Left ventricle myocardium inferior (tissue), 1 donor: ENCODE data around the gene NUP133. TPM values are rescaled to one million over a fixed set of nuclear protein-coding genes. Genes with fewer than 3 reads are reported as not detected.
A peak's percentile ranks its signal among the peaks of the same experiment; 100 is the strongest.

Experiments
- DNase-seq: peaks from one replicate; pipeline ENCODE4 v3.0.0-alpha.2; 2020
- H3K27ac ChIP-seq: fragments of 200-600 bp; replicated peaks from 2 replicates; pipeline ENCODE4 v1.8.0; 2021
- H3K27me3 ChIP-seq: fragments of 200-600 bp; 2 replicates; pipeline ENCODE4 v1.8.0; 2021; ENCODE audit warnings: low read depth
- H3K36me3 ChIP-seq: fragments of 200-600 bp; 2 replicates; pipeline ENCODE4 v1.8.0; 2021
- H3K4me1 ChIP-seq: fragments of 200-600 bp; 2 replicates; pipeline ENCODE4 v1.8.0; 2021
- H3K4me3 ChIP-seq: fragments of 200-600 bp; 2 replicates; pipeline ENCODE4 v1.8.0; 2021; ENCODE audit warnings: mild to moderate bottlenecking, moderate library complexity
- H3K9me3 ChIP-seq: fragments of 200-600 bp; replicated peaks from 2 replicates; pipeline ENCODE4 v1.8.0; 2021
- intact Hi-C: fragments of 100-400 bp; cut with micrococcal nuclease; formaldehyde crosslinking; loops from one replicate; pipeline ENCODE4 v1.11.0; 2022
- total RNA-seq: library from RNA; stranded (reverse); fragmentation: NEBNext Ultra II Directional; extraction: Animal tissue kit (Norgen Biotek cat#: 25700); gene quantifications from one replicate; pipeline ENCODE4 v1.2.1, GENCODE V29; 2021
- TF ChIP-seq, protein P1 (sequence below): fragments of 200-600 bp; IDR thresholded peaks from 2 replicates; pipeline ENCODE4 v1.8.0; 2021; ENCODE audit warnings: antibody characterized with exemption, mild to moderate bottlenecking, borderline replicate concordance
- donor health status: DM: no; HTN: yes; CAD: no; lungs with severe emphysema.

NUP133 gene
- total RNA-seq, 1 donor from 2014 or later: 31.3 TPM

DNA sequence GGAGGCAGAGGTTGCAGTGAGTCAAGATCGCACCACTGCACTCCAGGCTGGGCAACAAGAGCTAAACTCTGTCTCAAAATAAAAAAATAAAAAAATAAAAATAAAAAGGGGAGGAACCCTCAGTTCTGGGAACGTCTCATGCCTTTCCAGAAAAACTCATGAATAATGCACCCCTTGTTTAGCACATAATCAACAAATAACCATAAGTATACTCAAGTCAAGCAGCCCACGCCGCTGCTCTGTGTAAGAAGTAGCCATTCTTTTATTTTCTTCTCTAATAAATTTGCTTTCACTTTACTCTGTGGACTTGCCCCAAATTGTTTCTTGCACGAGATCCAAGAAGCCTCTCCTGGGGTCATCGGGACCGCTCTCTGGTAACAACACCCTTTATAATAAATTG is 59.8 kb downstream of the NUP133 start:
- TF ChIP-seq, protein P1, sequence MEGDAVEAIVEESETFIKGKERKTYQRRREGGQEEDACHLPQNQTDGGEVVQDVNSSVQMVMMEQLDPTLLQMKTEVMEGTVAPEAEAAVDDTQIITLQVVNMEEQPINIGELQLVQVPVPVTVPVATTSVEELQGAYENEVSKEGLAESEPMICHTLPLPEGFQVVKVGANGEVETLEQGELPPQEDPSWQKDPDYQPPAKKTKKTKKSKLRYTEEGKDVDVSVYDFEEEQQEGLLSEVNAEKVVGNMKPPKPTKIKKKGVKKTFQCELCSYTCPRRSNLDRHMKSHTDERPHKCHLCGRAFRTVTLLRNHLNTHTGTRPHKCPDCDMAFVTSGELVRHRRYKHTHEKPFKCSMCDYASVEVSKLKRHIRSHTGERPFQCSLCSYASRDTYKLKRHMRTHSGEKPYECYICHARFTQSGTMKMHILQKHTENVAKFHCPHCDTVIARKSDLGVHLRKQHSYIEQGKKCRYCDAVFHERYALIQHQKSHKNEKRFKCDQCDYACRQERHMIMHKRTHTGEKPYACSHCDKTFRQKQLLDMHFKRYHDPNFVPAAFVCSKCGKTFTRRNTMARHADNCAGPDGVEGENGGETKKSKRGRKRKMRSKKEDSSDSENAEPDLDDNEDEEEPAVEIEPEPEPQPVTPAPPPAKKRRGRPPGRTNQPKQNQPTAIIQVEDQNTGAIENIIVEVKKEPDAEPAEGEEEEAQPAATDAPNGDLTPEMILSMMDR: no peak
- Histone ChIP-seq H3K36me3 (peaks cover 78% of the 10 kb centered on the region), H3K9me3 (no peaks in the 10 kb centered on the region), H3K27ac (no peak overlapping the region), H3K4me3 (no peak overlapping the region), H3K4me1 (peaks cover 12% of the 10 kb centered on the region), H3K27me3 (no peaks in the 10 kb centered on the region)
- intact Hi-C loops: no loop called here
- no peak for DNase-seq

DNA sequence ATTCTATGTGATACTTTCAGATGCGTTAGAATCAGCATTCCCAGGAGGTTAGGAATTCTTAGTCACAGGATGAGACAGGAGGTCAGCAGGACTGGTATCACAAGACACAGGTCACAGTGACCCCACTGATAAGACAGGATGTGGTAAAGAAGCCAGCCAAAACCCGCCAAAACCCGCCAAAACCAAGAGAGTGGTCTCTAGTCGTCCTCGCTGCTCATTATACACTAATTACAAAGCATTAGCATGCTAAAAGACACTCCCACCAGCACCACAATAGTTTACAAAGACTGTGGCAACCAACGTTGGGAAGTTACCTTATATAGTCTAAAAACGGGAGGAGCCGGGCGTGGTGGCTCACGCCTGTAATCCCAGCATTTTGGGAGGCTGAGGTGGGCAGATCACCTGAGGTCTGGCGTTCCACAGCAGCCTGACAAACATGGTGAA is 60.3 kb downstream of the NUP133 start:
- no peaks in the 10 kb centered on the region for H3K9me3 ChIP-seq
- no peak for DNase-seq
- peaks cover 83% of the 10 kb centered on the region for H3K36me3 ChIP-seq
- H3K4me1 ChIP-seq: peaks cover 12% of the 10 kb centered on the region
- H3K27ac ChIP-seq: no peak overlapping the region
- TF ChIP-seq, protein P1: no peak
- H3K27me3 ChIP-seq: no peaks in the 10 kb centered on the region
- intact Hi-C loops: no loop called here
- no peak overlapping the region for H3K4me3 ChIP-seq

DNA sequence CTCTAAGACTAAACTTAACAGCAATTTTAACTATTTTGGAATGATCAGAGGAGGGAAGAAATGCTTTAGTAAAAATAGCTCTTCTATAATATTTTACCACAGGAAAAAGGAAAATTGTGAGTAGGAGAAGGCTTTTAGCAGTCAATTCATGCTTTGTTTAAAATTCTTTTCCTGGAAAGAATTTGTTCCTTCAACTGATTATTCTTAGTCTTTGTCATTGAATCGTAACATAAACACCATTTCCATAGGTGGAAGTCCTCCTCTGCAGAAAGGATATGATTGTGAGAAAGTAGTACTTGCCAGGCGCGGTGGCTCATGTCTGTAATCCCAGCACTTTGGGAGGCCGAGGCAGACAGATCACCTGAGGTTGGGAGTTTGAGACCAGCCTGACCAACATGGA is 62.3 kb downstream of the NUP133 start:
- H3K4me3 ChIP-seq: no peak overlapping the region
- H3K27me3 ChIP-seq: no peaks in the 10 kb centered on the region
- H3K4me1 ChIP-seq: peaks cover 20% of the 10 kb centered on the region
- peaks cover 83% of the 10 kb centered on the region for H3K36me3 ChIP-seq
- no peak for DNase-seq
- no peak overlapping the region for H3K27ac ChIP-seq
- intact Hi-C loops: no loop called here
- no peaks in the 10 kb centered on the region for H3K9me3 ChIP-seq
- TF ChIP-seq, protein P1: no peak

DNA sequence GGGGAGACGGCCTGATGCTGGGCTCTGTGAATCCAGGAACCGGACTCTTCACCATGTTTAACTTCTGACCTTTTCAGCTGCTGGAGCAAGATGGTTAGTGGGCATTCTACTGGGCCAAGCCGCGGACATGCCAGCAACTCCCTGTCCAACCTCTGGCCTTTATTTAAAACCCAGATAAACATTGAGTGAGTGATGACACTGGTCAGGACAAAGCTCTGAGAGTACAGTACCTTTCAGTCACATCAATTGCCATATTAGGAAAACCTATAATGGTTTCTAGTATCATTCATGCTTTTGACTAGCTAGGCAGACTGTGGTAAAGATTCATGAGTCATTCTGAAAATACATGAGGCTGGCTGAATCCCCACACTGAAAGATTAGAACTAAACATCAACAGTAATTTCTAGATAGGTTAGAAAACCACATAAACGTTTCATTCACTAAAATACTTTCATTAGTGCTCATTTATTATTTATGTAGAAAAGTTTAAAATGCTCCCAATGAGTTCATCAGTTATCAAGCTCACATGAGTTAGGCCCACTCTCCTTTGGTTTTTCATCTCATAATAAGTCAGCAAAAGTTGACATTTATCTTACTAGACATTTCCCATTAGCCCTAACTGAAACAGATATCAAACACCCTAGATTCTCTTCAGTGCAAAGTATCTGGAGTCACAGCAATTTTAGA is 67.1 kb downstream of the NUP133 start:
- Histone ChIP-seq H3K27me3 (no peaks in the 10 kb centered on the region), H3K36me3 (peaks cover 61% of the 10 kb centered on the region), H3K27ac (peak overlapping the region; percentile 50), H3K9me3 (no peaks in the 10 kb centered on the region), H3K4me3 (no peak overlapping the region), H3K4me1 (peaks cover 22% of the 10 kb centered on the region)
- no peak for DNase-seq
- intact Hi-C loops: no loop called here
- TF ChIP-seq, protein P1: no peak

DNA sequence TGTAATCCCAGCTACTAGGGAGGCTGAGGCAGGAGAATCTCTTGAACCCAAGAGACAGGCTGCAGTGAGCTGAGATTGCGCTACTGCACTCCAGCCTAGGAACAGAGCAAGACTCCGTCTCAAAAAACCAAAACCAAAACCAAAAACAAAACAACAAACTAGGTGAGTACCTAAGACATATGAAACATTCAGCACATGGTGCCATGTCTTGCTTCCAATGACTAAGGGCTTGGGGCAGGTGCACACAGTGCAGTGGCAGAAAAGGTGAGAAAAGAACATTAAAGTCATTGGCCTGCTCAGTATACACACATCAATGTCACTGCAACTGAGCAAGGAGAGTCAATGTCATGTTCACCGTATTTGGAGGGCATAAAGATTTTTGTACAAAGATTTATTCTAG is 70.1 kb downstream of the NUP133 start:
- H3K4me1 ChIP-seq: peaks cover 52% of the 10 kb centered on the region
- H3K27me3 ChIP-seq: peaks cover 22% of the 10 kb centered on the region
- no peak for DNase-seq
- H3K4me3 ChIP-seq: no peak overlapping the region
- H3K36me3 ChIP-seq: peaks cover 31% of the 10 kb centered on the region
- intact Hi-C loops: no loop called here
- H3K27ac ChIP-seq: no peak overlapping the region
- TF ChIP-seq, protein P1: no peak
- no peaks in the 10 kb centered on the region for H3K9me3 ChIP-seq
